Upper lobe of left lung (tissue), 6 donors: Measurements from ENCODE around the gene CRYBA1. TPM values are rescaled to one million over a fixed set of nuclear protein-coding genes. Genes with fewer than 3 reads are reported as not detected.
"Not testable (repeated sequence)": the region's sequence is repeated elsewhere in the genome, so short reads cannot be mapped to it uniquely, and the experiment has no call there.

Experiments used
- ATAC-seq, 2 donors: fragments of 200-7000 bp; cut with Tn5 transposase; one replicate each; pipeline ENCODE4 v1.9.1; 2022; ENCODE audit warnings: mild to moderate bottlenecking in 2 of 2, moderate library complexity in 2 of 2; ENCODE audit not compliant: low FRiP score in 2 of 2
- DNase-seq, 2 donors: peaks; one replicate each; pipeline ENCODE4 v3.0.0-alpha.2; 2019 to 2020
- H3K27ac ChIP-seq, 4 donors: fragments of 200-600 bp; sonication (generic); one replicate each; pipeline ENCODE4 v1.5.1; 2016 to 2019
- H3K27me3 ChIP-seq, 4 donors: fragments of 200-600 bp; sonication (generic); one replicate each; pipeline ENCODE4 v1.5.1; 2017 to 2019
- H3K36me3 ChIP-seq, 4 donors: fragments of 200-600 bp; sonication (generic); one replicate each; pipeline ENCODE4 v1.5.1; 2016 to 2019
- H3K4me1 ChIP-seq, 4 donors: fragments of 200-600 bp; sonication (generic); one replicate each; pipeline ENCODE4 v1.5.1; 2018 to 2019
- H3K4me3 ChIP-seq, 4 donors: fragments of 200-600 bp; sonication (generic); one replicate each; pipeline ENCODE4 v1.5.1; 2017 to 2019; ENCODE audit warnings: mild to moderate bottlenecking in 2 of 4, moderate library complexity in 1 of 4
- H3K9me3 ChIP-seq, 4 donors: fragments of 200-600 bp; sonication (generic); one replicate each; pipeline ENCODE4 v1.5.1; 2018 to 2019
- CTCF ChIP-seq, 6 experiments: fragments of 450-650 bp in 4 of 6; fragments of 200-600 bp in 2 of 6; sonication (generic) in 2 of 6; IDR thresholded peaks; one replicate each; pipeline ENCODE4 v1.5.1; 2016 to 2019; ENCODE audit warnings: antibody characterized with exemption in 6 of 6
- EP300 ChIP-seq, 4 donors: sonication (generic); formaldehyde crosslinking; IDR thresholded peaks; one replicate each; pipeline ENCODE4 v1.5.1; 2017; ENCODE audit warnings: antibody characterized with exemption in 4 of 4, control low read depth in 2 of 4
- POLR2A ChIP-seq, 4 donors: fragments of 450-650 bp; IDR thresholded peaks; one replicate each; pipeline ENCODE4 v1.5.1; 2016 to 2017; ENCODE audit warnings: antibody characterized with exemption in 4 of 4, mild to moderate bottlenecking in 2 of 4
- POLR2AphosphoS5 ChIP-seq, 2 donors: sonication (generic); formaldehyde crosslinking; IDR thresholded peaks; one replicate each; pipeline ENCODE4 v1.5.1; 2017; ENCODE audit warnings: antibody characterized with exemption in 2 of 2
- WGBS, 2 donors: methylation state at CpG; one replicate each; pipeline ENCODE4 v1.1.5; 2017 to 2018; 5-methylcytosine and 5-hydroxymethylcytosine counted together
- total RNA-seq, 6 donors: library from RNA; depleted of rRNA in 4 of 6; stranded (reverse); fragments of >200 nt in 4 of 6; gene quantifications; one replicate each; pipeline versions ENCODE4 v1.1.0 to v1.2.1, GENCODE V29; 2016 to 2021
- donor health status: DM: no; HTN: no; CAD: no; lungs with moderate emphysema.
- donor health status: DM: no; HTN: yes; CAD: no; lungs with severe emphysema.

Gene CRYBA1
- not detected for total RNA-seq

- TF ChIP-seq EP300 (IDR thresholded peaks at IDR 0.05) (no peak), POLR2AphosphoS5 (IDR thresholded peaks at IDR 0.05) (no peak), CTCF (IDR thresholded peaks at IDR 0.05) (no peak), POLR2A (IDR thresholded peaks at IDR 0.05) (no peak)
- Histone ChIP-seq H3K4me1 (peaks cover 0 to under 1% (median 0%) of the 10 kb centered on the region in 4 donors), H3K36me3 (no peaks in the 10 kb centered on the region), H3K27me3 (no peaks in the 10 kb centered on the region), H3K27ac (no peak within 1 kb of the TSS), H3K4me3 (no peak within 1 kb of the TSS), H3K9me3 (no peaks in the 10 kb centered on the region)
- DNase-seq (no peak), ATAC-seq (no peak)
- 56 to 70% methylated on average over 1 of the region's 1 CpG for WGBS, 2 donors
Observed at GRCh38 chr17:29246628-29247027, at the start of gene CRYBA1. Gene CRYBA1 (plus strand): TSS chr17:29246859. CDS start chr17:29246864, 5 bp downstream.

GRCh38 chr17:29197516-29198272 is 49.0 kb upstream of the CRYBA1 start:
- H3K4me1 ChIP-seq: no peaks in the 10 kb centered on the region
- no peaks in the 10 kb centered on the region for H3K27me3 ChIP-seq
- 83 to 90% methylated on average over 15 to 16 of the region's 16 CpGs for WGBS, 2 donors
- no peak for ATAC-seq
- H3K4me3 ChIP-seq: no peak overlapping the region
- TF ChIP-seq POLR2A (IDR thresholded peaks at IDR 0.05) (no peak), POLR2AphosphoS5 (IDR thresholded peaks at IDR 0.05) (no peak), EP300 (IDR thresholded peaks at IDR 0.05) (no peak), CTCF (IDR thresholded peaks at IDR 0.05) (no peak)
- no peaks in the 10 kb centered on the region for H3K9me3 ChIP-seq
- DNase-seq: peak in 1 of 2 donors; percentile 19
- H3K36me3 ChIP-seq: no peaks in the 10 kb centered on the region
- H3K27ac ChIP-seq: no peak overlapping the region

GRCh38 chr17:29204068-29204804 is 42.4 kb upstream of the CRYBA1 start:
- H3K27me3 ChIP-seq, H3K27ac ChIP-seq, H3K36me3 ChIP-seq, H3K4me1 ChIP-seq, H3K4me3 ChIP-seq, H3K9me3 ChIP-seq: not testable (repeated sequence)
- ATAC-seq (peak in 1 of 2 donors; percentile 40), DNase-seq (peak in 1 of 2 donors; percentile 73)
- 66 to 81% methylated on average over 16 of the region's 16 CpGs for WGBS, 2 donors

GRCh38 chr17:29205047-29205446 is 41.6 kb upstream of the CRYBA1 start:
- TF ChIP-seq POLR2AphosphoS5 (IDR thresholded peaks at IDR 0.05) (no peak), EP300 (IDR thresholded peaks at IDR 0.05) (no peak), POLR2A (IDR thresholded peaks at IDR 0.05) (no peak), CTCF (IDR thresholded peaks at IDR 0.05) (no peak)

GRCh38 chr17:29207975-29208374 is 38.7 kb upstream of the CRYBA1 start:
- Histone ChIP-seq H3K4me3 (no peak overlapping the region), H3K27ac (no peak overlapping the region), H3K36me3 (no peaks in the 10 kb centered on the region), H3K9me3 (no peaks in the 10 kb centered on the region), H3K27me3 (no peaks in the 10 kb centered on the region), H3K4me1 (no peaks in the 10 kb centered on the region)
- no peak for ATAC-seq
- no peak for TF ChIP-seq CTCF (IDR thresholded peaks at IDR 0.05)
- 89 to 96% methylated on average over 2 of the region's 2 CpGs for WGBS, 2 donors
- DNase-seq: no peak

More at GRCh38 chr17:29205047-29205446, 41.6 kb upstream of the CRYBA1 start:
- Histone ChIP-seq H3K27me3 (no peaks in the 10 kb centered on the region), H3K36me3 (no peaks in the 10 kb centered on the region), H3K4me3 (no peak overlapping the region), H3K4me1 (no peaks in the 10 kb centered on the region), H3K27ac (no peak overlapping the region), H3K9me3 (no peaks in the 10 kb centered on the region)
- ATAC-seq: no peak
- 73 to 79% methylated on average over 2 of the region's 2 CpGs for WGBS, 2 donors
- DNase-seq: no peak
